ENCODE measurements around the gene VEZF1. TPM values are rescaled to one million over a fixed set of nuclear protein-coding genes. Genes with fewer than 3 reads are reported as not detected.
A peak's percentile ranks its signal among the peaks of the same experiment; 100 is the strongest.

VEZF1 gene
- total and polyA plus RNA-seq, 2 donors (not counting 1 experiment from before 2014, with no cell fraction given): 43.9 to 51.2 TPM

DNA sequence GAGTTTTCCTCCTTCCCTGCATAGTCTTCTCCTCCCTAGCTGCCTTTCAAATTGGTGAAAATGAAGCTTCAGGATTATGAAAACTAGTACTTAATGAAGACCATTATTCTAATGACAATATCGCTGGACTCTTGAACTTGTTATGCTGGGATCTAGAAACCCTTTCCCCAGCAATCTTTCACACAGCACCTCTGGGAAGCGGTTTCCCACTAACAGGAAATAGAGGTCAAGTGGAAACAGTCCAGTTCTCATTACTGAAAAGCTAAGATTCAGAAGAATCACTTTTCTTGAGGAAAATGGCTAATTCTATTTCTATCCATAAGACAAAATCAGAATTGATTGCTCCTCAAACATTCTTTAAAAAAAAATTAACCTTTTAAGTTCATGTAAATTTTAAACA lies 2.0 kb upstream of the VEZF1 start:
- Histone ChIP-seq H3K9me3 (ENCODE audit: control insufficient read depth, insufficient read depth, low read depth, low read length) (no peaks in the 10 kb centered on the region), H3K36me3 (ENCODE audit: control insufficient read depth, insufficient read depth, low read length) (no peaks in the 10 kb centered on the region), H4K20me1 (ENCODE audit: control insufficient read depth, extremely low read depth, insufficient read depth, low read length) (no peaks in the 10 kb centered on the region), H3K4me2 (ENCODE audit: extremely low read depth, insufficient read depth, low read length) (no peak overlapping the region), H3K27ac (ENCODE audit: insufficient read depth, low read length) (no peak overlapping the region), H3K9ac (ENCODE audit: insufficient read depth, low read length) (no peak overlapping the region), H3K27me3 (ENCODE audit: control insufficient read depth, insufficient read depth, low read length) (no peaks in the 10 kb centered on the region), H3K79me2 (ENCODE audit: control insufficient read depth, insufficient read depth, low read length) (peaks cover 24% of the 10 kb centered on the region), H3K4me1 (ENCODE audit: control insufficient read depth, extremely low read depth, insufficient read depth, low read length) (peaks cover 12% of the 10 kb centered on the region), H2AFZ (ENCODE audit: low read length) (no peak overlapping the region), H3K4me3 (replicated peaks in 1 of 4; ENCODE audit: control extremely low read depth in 1 of 4, insufficient read depth in 1 of 4, low read depth in 3 of 4, low read length in 4 of 4) (no peak overlapping the region)
- TF ChIP-seq CTCF (conservative IDR thresholded peaks at IDR 0.05 in 1 of 2, IDR thresholded peaks at IDR 0.05 in 1 of 2; ENCODE audit: low read depth in 1 of 2, low read length in 2 of 2) (no peak), EZH2 (IDR thresholded peaks at IDR 0.05; ENCODE audit: low read length, missing control alignments) (no peak)
- no peak for DNase-seq (ENCODE audit: low read depth in 2 of 2)

DNA sequence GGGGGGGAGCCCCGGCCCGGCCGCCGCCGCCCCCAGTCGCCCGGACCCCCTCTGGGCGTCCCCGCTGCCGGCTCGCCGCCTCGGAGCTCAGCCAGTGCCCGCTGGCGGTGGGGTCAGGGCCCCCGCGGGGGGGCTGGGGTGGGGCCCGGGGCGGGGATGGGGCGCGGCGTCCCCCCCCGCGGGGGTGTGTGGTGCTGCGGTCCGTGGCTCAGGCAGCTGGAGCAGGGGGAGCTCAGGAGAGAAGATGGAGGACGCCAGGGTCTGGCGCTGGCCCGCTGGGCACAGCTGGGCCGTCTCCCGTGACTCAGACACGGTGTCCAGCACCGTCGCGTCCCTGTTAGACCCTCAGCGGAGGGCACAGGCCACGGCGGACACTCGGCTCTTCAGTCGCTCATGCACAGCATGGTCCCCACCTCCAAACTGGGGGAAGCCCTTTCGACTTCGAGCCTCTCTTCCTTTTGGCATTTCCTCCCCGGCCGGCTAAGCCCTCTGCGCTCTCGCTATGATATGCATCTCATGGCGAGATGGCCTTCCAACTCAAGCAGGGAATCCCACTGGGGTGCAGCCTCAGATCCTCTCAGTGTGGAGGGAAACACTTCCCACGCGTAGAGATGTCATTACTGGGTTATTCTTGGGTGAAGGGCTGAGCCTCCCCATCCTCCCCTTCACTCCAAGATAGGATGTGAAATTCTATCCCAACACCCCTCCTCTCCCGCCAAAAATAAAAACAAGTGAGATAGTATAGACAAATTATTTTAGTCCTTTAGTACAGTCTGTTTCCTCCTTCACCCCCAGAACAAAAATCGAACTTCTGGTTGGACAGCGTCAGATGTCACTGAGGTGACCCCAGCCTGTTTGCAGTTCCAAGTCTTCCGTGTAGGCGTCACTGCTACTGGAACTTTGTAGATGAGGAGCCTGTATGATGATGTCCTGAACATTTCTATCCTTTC lies 522 bp upstream of the VEZF1 start:
- Histone ChIP-seq H3K27me3 (ENCODE audit: control insufficient read depth, insufficient read depth, low read length) (no peaks in the 10 kb centered on the region), H3K9me3 (ENCODE audit: control insufficient read depth, insufficient read depth, low read depth, low read length) (no peaks in the 10 kb centered on the region), H3K27ac (ENCODE audit: insufficient read depth, low read length) (peak overlapping the region; percentile 95), H3K4me1 (ENCODE audit: control insufficient read depth, extremely low read depth, insufficient read depth, low read length) (peaks cover 26% of the 10 kb centered on the region), H3K4me3 (replicated peaks in 1 of 4; ENCODE audit: control extremely low read depth in 1 of 4, insufficient read depth in 1 of 4, low read depth in 3 of 4, low read length in 4 of 4) (peak overlapping the region; percentile 52 to 82 (median 60)), H3K36me3 (ENCODE audit: control insufficient read depth, insufficient read depth, low read length) (no peaks in the 10 kb centered on the region), H3K79me2 (ENCODE audit: control insufficient read depth, insufficient read depth, low read length) (peaks cover 38% of the 10 kb centered on the region), H4K20me1 (ENCODE audit: control insufficient read depth, extremely low read depth, insufficient read depth, low read length) (no peaks in the 10 kb centered on the region), H3K9ac (ENCODE audit: insufficient read depth, low read length) (peak overlapping the region; percentile 94), H3K4me2 (ENCODE audit: extremely low read depth, insufficient read depth, low read length) (peak overlapping the region; percentile 91), H2AFZ (ENCODE audit: low read length) (peak overlapping the region; percentile 60)
- DNase-seq (ENCODE audit: low read depth in 2 of 2): peak; percentile 68 to 70
- TF ChIP-seq CTCF (conservative IDR thresholded peaks at IDR 0.05 in 1 of 2, IDR thresholded peaks at IDR 0.05 in 1 of 2; ENCODE audit: low read depth in 1 of 2, low read length in 2 of 2): peak in 1 of 2 donors; percentile 5
- TF ChIP-seq EZH2 (IDR thresholded peaks at IDR 0.05; ENCODE audit: low read length, missing control alignments): no peak

GRCh38 chr17:57986841-57987580 lies 1.0 kb downstream of the VEZF1 start:
- no peaks in the 10 kb centered on the region for H4K20me1 ChIP-seq (ENCODE audit: control insufficient read depth, extremely low read depth, insufficient read depth, low read length)
- DNase-seq (ENCODE audit: low read depth in 2 of 2): peak; percentile 72 to 89
- H3K4me2 ChIP-seq (ENCODE audit: extremely low read depth, insufficient read depth, low read length): peak overlapping the region; percentile 95
- TF ChIP-seq EZH2 (IDR thresholded peaks at IDR 0.05; ENCODE audit: low read length, missing control alignments) (no peak), CTCF (conservative IDR thresholded peaks at IDR 0.05 in 1 of 2, IDR thresholded peaks at IDR 0.05 in 1 of 2; ENCODE audit: low read depth in 1 of 2, low read length in 2 of 2) (no peak)
- no peak overlapping the region for H2AFZ ChIP-seq (ENCODE audit: low read length)
- no peaks in the 10 kb centered on the region for H3K9me3 ChIP-seq (ENCODE audit: control insufficient read depth, insufficient read depth, low read depth, low read length)
- peaks cover 7% of the 10 kb centered on the region for H3K36me3 ChIP-seq (ENCODE audit: control insufficient read depth, insufficient read depth, low read length)
- H3K4me3 ChIP-seq (replicated peaks in 1 of 4; ENCODE audit: control extremely low read depth in 1 of 4, insufficient read depth in 1 of 4, low read depth in 3 of 4, low read length in 4 of 4): peak overlapping the region; percentile 67 to 83 (median 76)
- H3K79me2 ChIP-seq (ENCODE audit: control insufficient read depth, insufficient read depth, low read length): peaks cover 54% of the 10 kb centered on the region
- H3K27ac ChIP-seq (ENCODE audit: insufficient read depth, low read length): peak overlapping the region; percentile 97
- H3K27me3 ChIP-seq (ENCODE audit: control insufficient read depth, insufficient read depth, low read length): no peaks in the 10 kb centered on the region
- peak overlapping the region; percentile 94 for H3K9ac ChIP-seq (ENCODE audit: insufficient read depth, low read length)
- H3K4me1 ChIP-seq (ENCODE audit: control insufficient read depth, extremely low read depth, insufficient read depth, low read length): peaks cover 36% of the 10 kb centered on the region
